ENCODE results near the gene FJX1. TPM values are rescaled to one million over a fixed set of nuclear protein-coding genes. Genes with fewer than 3 reads are reported as not detected.

The FJX1 gene
- total and polyA plus RNA-seq, 2 experiments from 2014 or later = 1.7 to 4.1 TPM

- TF ChIP-seq CTCF (IDR thresholded peaks at IDR 0.05; ENCODE audit: low read depth, low read length) = no peak
- Histone ChIP-seq H3K27me3 (peaks cover 65% of the 10 kb centered on the region), H3K4me3 (no peak overlapping the region), H3K27ac (no peak overlapping the region), H3K36me3 (no peaks in the 10 kb centered on the region), H3K9me3 (ENCODE audit: low read depth) (no peaks in the 10 kb centered on the region), H3K4me1 (ENCODE audit: low read depth) (no peaks in the 10 kb centered on the region)
- no peak for DNase-seq (ENCODE audit: low read depth in 1 of 2, low spot score in 1 of 2)
These were observed 40.0 kb downstream of the FJX1 start for GRCh38 chr11:35658020-35658948.

GRCh38 chr11:35661534-35661933, 43.3 kb downstream of the FJX1 start:
- H3K27me3 ChIP-seq = peaks cover 49% of the 10 kb centered on the region
- H3K4me3 ChIP-seq = no peak overlapping the region
- no peak overlapping the region for H3K27ac ChIP-seq
- H3K36me3 ChIP-seq = no peaks in the 10 kb centered on the region
- no peaks in the 10 kb centered on the region for H3K4me1 ChIP-seq (ENCODE audit: low read depth)
- DNase-seq (ENCODE audit: low read depth in 1 of 2, low spot score in 1 of 2) = no peak
- no peaks in the 10 kb centered on the region for H3K9me3 ChIP-seq (ENCODE audit: low read depth)
- TF ChIP-seq CTCF (IDR thresholded peaks at IDR 0.05; ENCODE audit: low read depth, low read length) = no peak

- peaks cover 46% of the 10 kb centered on the region for H3K27me3 ChIP-seq
- H3K36me3 ChIP-seq = no peaks in the 10 kb centered on the region
- H3K9me3 ChIP-seq (ENCODE audit: low read depth) = no peaks in the 10 kb centered on the region
- no peak for DNase-seq (ENCODE audit: low read depth in 1 of 2, low spot score in 1 of 2)
- peak overlapping the region; percentile 90 for H3K27ac ChIP-seq
- no peaks in the 10 kb centered on the region for H3K4me1 ChIP-seq (ENCODE audit: low read depth)
- TF ChIP-seq CTCF (IDR thresholded peaks at IDR 0.05; ENCODE audit: low read depth, low read length) = no peak
- H3K4me3 ChIP-seq = peak overlapping the region; percentile 56
These were observed 43.9 kb downstream of the FJX1 start for GRCh38 chr11:35662061-35662648.

- no peaks in the 10 kb centered on the region for H3K9me3 ChIP-seq (ENCODE audit: low read depth)
- peaks cover 39% of the 10 kb centered on the region for H3K27me3 ChIP-seq
- peak within 1 kb of the TSS; percentile 56 for H3K4me3 ChIP-seq
- H3K36me3 ChIP-seq = no peaks in the 10 kb centered on the region
- H3K27ac ChIP-seq = peak within 1 kb of the TSS; percentile 90
- DNase-seq (ENCODE audit: low read depth in 1 of 2, low spot score in 1 of 2) = peak; percentile 84 to 91
- TF ChIP-seq CTCF (IDR thresholded peaks at IDR 0.05; ENCODE audit: low read depth, low read length) = no peak
- H3K4me1 ChIP-seq (ENCODE audit: low read depth) = no peaks in the 10 kb centered on the region
These were observed 44.6 kb downstream of the FJX1 start, which contains the start of gene TRIM44 for GRCh38 chr11:35662649-35663407. Gene TRIM44, plus strand, starts transcription at chr11:35662775. Its CDS starts 337 bp downstream, at chr11:35663112.

GRCh38 chr11:35663408-35663702, 45.1 kb downstream of the FJX1 start:
- H3K4me1 ChIP-seq (ENCODE audit: low read depth) = no peaks in the 10 kb centered on the region
- no peak for DNase-seq (ENCODE audit: low read depth in 1 of 2, low spot score in 1 of 2)
- no peaks in the 10 kb centered on the region for H3K36me3 ChIP-seq
- no peak for TF ChIP-seq CTCF (IDR thresholded peaks at IDR 0.05; ENCODE audit: low read depth, low read length)
- peaks cover 34% of the 10 kb centered on the region for H3K27me3 ChIP-seq
- peak overlapping the region; percentile 90 for H3K27ac ChIP-seq
- peak overlapping the region; percentile 56 for H3K4me3 ChIP-seq
- H3K9me3 ChIP-seq (ENCODE audit: low read depth) = no peaks in the 10 kb centered on the region

Measured in cardiac muscle cell (in vitro differentiated cells and primary cell).